Glomerular visceral epithelial cell (primary cell): ENCODE data around the gene SLC5A2.
"Not testable (repeated sequence)": the region's sequence is repeated elsewhere in the genome, so short reads cannot be mapped to it uniquely, and the experiment has no call there.

Source experiments
- DNase-seq: peaks from one replicate; pipeline ENCODE4 v3.0.0-alpha.2; 2016; ENCODE audit errors: extremely low spot score

The SLC5A2 gene

DNA sequence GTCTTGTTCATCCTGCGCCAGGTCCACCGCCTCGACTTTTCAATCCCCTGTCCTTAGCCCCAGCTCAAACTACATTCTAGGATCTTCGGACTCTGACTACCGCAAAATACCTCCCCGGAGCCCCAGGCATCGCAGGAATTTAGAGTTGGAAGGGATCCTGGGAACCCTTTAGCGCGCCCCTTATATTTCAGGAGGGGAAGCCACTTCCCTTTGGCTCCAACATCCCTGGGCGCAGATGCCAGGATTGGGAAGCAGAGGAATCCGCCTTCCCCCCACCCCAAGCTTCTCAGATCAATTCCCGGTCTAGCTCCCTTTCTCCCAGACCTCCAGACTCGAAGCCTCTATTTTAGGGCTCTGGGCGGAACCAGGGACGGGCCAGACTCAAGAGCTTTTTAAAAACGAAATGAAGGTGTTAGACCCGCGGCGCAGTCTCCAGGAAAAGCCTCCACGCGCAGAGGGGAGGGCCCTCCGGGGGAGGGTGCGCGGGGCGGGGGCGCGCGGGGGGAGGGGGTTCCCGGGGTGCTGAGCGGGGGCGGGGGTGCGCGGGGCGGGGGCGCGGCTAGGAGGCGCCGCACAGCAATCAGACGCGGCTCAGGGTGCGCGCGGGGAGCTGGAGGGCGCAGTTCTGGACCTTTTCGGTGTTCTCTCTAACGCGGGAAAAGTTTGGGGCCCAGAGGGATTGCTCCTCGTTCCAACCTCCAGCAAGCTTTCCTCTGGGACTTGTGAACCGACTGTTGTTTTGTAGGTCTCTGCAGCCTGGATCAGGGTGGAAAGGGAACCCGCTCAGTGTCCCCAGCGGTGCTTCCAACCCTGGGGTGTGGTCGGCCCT, 46.4 kb downstream of the SLC5A2 start:
- peak; percentile 29 for DNase-seq

- DNase-seq = no peak
Observed at GRCh38 chr16:31529937-31530312, 47.0 kb downstream of the SLC5A2 start.

DNA sequence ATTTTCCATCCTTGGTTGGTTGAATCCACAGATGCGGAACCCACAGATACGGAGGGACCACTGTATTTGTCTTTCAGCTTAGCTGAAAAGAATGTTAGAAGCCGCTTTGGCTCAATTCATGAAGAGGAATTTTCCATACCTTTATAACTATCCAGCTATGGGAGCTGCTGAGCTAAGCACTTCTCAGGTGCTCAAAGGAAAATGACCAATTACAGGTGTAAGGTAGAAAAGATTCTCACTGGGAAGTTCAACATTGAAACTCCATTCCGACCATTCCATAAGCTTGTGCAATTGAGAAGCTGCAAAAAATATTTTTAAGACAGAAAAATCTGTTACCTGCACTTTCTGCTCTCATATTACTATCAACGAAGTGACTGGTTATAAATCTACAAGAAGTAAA, 47.5 kb downstream of the SLC5A2 start:
- no peak for DNase-seq

DNA sequence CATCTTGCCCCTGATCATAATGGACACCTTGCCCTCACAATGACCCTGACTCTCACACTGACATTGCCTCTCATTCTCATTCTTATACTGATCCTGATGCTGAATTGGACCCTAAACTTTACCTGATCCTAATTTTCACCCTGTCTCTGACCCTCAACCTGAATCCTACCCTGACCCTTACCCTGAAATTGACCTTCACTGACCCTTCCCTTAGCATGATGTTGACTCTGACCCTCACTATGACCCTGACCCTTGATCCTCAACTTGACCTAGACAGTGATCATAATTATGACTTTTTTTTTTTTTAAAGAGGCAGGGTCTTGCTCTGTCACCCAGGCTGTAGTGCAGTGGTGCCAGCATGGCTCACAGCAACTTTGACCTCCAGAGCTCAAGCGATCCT, 48.2 kb downstream of the SLC5A2 start:
- DNase-seq = no peak

- DNase-seq = no peak
Observed at GRCh38 chr16:31532120-31532519, 49.2 kb downstream of the SLC5A2 start.

DNA sequence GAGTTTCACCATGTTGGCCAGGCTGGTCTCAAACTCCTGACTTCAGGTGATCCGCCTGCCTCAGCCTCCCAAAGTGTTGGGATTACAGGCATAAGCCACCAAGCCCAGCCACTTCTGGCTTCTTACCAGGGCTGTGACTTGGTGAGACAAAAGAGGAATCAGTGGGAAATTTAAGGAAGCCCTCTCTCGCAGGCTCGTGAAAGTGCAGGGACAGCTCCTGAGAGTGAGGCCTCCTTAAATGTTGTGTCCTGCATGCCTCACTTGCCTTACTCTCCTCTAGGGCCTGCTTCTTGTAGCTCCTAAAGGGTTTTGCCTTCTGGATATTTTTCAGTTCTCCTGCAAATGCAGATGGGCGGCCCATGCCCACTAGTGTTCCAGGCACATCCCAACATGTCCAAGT, 50.0 kb downstream of the SLC5A2 start:
- no peak for DNase-seq

DNA sequence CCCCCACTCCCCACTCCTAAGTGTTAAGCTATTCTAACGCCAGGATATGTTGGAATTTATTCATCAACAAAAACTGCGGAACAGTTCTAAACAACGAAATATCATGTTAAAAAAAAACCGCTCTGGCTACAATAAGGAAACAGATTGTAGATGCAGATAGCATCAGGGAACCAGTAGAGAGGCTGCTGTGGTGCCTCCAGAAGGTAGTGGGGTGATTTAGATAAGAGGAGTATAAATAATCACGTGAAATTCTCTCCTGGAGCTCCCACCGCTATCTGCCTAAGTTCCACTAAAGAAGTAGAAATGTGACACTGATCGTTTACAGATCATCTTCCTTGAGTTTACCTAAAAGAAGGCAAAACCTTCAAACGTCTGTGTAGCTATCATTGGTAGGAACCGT, 52.8 kb downstream of the SLC5A2 start:
- no peak for DNase-seq

- DNase-seq = no peak
Observed at GRCh38 chr16:31536804-31537361, 54.0 kb downstream of the SLC5A2 start.

DNA sequence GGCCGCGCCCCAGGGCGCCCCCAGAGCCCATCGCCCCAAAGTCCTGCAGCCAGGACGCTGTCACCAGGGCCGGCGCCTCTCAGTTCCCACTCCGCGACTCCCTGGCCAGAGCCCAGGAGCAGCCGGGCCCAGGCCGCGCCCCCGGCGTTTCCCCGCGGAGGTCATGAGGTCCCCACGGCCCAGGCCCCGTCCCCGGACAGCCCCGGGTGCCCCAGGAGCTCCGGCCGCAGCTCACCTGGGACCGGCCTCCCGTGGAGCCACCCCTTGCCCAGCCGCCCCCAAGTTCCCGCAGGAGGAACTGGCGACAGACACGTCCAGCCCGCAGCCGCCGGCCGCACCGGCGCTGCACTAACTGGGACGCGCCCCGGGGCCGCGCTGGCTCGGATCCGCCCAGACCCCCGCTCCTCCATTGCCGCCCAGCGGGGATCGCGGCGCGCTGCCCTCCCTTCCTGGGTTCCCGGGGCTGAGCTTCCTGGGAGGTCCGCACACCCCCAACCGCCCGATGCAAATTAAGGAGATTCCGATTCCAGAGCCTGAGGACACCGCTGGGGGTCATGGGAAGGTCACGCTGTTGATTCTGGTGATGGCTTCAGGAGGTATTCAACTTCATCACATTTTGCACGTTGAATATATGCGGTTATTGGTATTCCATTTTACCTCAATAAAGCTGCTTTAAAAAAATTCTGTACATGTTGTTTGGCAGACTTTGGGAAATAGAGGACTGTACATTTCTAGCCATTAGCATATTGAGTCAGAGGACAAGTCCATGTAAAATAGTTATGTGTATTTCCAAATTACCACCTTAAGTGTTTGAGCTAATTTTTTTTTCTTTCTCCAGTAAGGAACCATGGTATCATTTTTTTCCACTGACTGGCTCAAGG, 54.7 kb downstream of the SLC5A2 start:
- no peak for DNase-seq

DNA sequence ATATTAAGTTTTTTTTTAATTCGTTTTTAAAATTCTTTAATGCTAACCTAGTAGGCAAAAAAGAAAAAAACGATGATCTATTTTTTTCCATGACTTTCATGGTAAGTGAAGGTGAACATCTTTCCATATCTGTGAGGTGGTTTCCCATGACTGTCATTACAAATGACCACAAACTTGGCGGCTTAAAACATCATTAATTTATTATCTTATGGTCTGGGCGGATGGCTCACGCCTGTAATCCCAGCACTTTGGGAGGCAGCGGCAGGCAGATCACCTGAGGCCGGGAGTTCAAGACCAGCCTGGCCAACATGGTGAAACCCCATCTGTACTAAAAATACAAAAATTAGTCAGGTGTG, 55.3 kb downstream of the SLC5A2 start:
- not testable (repeated sequence) for DNase-seq

- DNase-seq = not testable (repeated sequence)
Observed at GRCh38 chr16:31539762-31540161, 56.8 kb downstream of the SLC5A2 start.
